GM21360 (cell line): ENCODE results near the gene KLHL22.
"Not testable (repeated sequence)": the region's sequence is repeated elsewhere in the genome, so short reads cannot be mapped to it uniquely, and the experiment has no call there.

Experiments
- ATAC-seq: cut with Tn5 transposase; IDR thresholded peaks from one replicate; pipeline ENCODE4 v1.9.1; 2021; ENCODE audit warnings: mild to moderate bottlenecking, moderate library complexity; ENCODE audit not compliant: unreplicated experiment

The KLHL22 gene

DNA sequence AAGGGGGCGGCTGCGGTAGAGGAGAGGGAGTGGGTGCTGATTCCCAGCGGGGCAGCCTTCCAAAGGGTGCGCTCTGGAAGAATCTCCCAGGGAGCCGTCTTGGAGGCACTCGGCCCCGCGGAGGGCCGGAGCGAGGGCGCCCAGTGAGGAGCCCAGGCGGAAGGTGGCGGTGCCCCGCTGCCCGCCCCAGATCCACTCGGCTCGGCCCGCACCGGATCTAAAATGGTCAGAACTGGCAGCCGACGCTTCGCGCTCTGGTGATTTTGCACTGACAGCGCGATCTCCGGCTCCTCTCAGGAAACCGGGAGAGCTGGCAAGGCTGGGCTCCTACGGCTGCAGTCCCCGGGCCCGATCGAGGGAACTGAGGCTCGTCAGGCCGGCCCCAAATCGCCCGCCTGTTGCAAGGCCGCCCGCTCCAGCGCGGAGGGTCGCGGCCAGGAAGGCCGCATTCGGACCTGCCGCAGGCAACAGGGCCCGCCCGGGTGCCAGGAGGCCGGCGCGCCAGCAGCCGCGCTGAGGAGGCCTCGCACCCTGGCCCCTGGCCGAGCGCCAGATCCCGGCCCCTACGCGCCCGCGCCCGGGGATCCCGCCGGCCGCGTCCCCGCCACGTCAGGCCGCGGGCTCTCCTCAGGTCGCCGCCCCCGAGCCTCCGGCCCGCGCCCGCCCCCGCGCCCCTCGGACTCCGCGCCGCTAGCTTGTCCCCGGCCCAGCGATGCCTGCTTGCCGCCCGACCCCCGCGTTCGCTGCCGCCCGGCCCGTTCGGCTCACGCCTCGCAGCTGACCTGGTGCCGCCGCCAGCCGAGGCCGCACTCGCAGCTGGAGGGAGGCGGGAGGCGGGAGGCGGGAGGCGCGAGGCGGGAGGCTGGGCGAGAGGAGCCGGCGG is at the start of gene KLHL22:
Gene KLHL22 (minus strand): TSS at position 818 of the 883 bp plus-strand sequence. CDS start 6,584 bp downstream, outside the sequence.
- no peak for ATAC-seq

- ATAC-seq: not testable (repeated sequence)
These were observed 49.7 kb upstream of the KLHL22 start for GRCh38 chr22:20545318-20545634.

GRCh38 chr22:20542736-20543135 is 47.1 kb upstream of the KLHL22 start:
- ATAC-seq: no peak

- ATAC-seq: no peak
These were observed 46.5 kb upstream of the KLHL22 start for GRCh38 chr22:20542055-20542454.

DNA sequence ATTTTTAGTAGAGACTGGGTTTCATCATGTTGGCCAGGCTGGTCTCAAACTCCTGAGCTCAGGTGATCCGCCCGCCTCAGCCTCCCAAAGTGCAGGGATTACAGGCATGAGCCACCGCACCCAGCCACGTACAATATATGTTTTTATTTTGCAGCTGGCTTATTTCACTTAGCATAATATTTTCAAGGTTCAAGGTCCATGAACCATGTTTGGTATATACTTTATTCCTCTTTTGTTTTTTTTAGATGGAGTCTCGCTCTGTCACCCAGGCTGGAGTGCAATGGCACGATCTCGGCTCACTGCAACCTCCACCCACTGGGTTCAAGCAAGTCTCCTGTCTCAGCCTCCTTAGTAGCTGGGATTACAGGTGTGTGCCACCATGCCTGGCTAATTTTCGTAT is 43.3 kb upstream of the KLHL22 start:
- not testable (repeated sequence) for ATAC-seq

DNA sequence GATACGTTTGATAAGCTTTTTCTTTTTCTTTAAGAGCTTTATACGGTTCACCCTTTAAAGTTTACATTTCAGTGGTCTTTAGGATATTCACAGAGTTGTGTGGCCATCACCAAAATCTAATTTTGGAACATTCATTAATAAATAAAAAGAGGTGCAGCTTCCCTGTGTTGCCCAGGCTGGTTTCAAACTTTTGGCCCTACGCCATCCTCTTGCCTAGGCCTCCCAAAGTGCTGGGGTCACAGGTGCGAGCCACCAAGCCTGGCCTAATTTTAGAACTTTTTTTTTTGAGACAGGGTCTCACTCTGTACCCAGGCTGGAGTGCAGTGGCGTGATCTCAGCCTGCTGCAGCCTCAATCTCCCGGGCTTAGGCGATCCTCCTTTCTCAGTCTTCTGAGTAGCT is 42.4 kb upstream of the KLHL22 start:
- no peak for ATAC-seq

DNA sequence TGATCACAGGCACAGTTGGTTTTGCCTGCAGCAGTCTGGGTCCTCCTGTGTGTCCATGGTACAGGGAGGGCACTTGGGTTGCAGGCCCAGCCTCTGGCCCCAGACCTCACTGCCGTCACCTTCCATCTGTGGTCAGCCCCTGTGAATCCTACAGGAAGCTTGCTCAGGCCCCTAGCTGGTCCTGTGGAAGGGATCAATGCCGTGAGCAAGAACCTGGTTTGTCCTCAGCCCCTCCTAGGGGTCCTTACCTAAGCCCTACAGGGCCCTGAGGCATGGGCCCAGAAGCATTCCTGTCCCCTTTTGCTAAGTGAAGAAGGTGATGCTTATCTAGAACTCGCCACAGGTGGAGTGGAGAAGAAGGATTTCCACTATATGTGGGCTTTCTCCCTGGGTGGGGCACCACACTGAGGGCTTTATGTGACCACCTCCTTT is 41.7 kb upstream of the KLHL22 start:
- ATAC-seq: no peak

DNA sequence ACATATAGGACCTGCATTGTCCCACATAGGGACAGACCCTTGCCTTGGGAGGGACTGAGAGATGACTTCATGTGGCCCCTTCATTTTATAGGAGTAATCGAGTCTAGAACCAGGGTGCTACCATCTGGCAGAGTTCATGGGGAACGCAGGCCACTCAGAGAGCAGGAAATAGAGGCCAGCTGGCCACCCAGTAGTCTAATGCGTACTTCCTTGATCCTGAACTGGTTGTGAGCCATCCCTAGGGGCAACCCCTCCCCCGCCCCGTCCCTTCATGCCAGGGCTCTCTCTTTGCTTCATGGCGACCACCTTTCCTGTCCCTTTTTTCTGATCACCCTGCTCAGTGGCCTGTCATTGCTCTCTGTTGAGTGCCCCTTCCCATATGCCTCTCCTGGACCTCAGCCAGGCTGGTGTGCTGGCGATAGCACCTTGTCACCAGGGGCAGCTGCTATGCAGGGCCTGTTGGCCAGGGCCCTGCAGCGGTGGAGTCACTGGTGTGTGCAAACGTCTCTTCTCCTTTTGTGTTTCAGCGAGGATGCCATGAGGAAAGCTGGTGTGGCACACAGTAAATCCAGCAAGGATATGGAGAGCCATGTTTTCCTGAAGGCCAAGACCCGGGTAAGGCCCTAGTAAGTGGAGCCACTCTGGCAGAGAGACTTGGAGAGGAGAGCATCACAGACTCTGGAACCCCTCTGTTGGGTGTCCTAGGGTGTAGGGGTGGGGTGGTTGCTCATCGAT is 41.2 kb upstream of the KLHL22 start:
- ATAC-seq: no peak

DNA sequence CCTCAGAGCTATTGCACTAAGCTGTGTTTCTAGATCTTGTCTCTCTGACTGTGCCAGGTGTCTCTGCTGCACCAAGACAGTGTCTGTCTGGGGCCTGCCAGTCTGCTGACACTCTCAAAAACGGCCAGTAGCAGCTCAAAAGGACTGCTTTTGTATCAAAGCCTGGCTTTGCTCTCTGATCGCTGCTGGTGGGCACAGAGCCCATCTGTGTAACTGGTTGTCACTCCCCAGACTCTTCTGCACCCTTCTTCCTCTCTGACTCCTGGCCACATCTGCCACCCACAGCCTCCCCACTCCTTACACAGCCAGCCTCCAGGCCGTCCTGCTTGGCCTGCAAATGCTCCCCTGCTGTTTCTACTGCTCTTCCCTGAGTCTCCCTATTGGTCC is 38.3 kb upstream of the KLHL22 start:
- no peak for ATAC-seq

GRCh38 chr22:20533095-20533878 is 37.7 kb upstream of the KLHL22 start:
- ATAC-seq: no peak

- no peak for ATAC-seq
These were observed 36.8 kb upstream of the KLHL22 start for GRCh38 chr22:20532256-20532993.

GRCh38 chr22:20531404-20532201 is 36.0 kb upstream of the KLHL22 start:
- no peak for ATAC-seq

DNA sequence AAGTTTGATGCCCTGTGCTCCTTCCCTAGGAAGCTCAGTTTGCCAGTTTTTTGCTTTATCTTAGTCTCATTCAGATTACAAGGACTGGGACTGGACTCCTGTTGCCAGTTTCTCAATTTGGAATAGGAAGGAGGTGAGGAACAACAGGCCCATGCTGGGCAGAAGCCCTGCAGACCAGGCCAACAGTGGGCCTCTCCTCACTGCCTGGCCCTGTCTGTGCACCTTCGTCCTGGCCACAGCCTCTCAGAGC is 35.5 kb upstream of the KLHL22 start:
- no peak for ATAC-seq

- no peak for ATAC-seq
These were observed 35.0 kb upstream of the KLHL22 start for GRCh38 chr22:20530368-20531153.

GRCh38 chr22:20528405-20528978 is 32.9 kb upstream of the KLHL22 start:
- ATAC-seq: no peak

GRCh38 chr22:20526628-20527355 is 31.2 kb upstream of the KLHL22 start:
- no peak for ATAC-seq

- no peak for ATAC-seq
These were observed 30.7 kb upstream of the KLHL22 start for GRCh38 chr22:20526305-20526627.

DNA sequence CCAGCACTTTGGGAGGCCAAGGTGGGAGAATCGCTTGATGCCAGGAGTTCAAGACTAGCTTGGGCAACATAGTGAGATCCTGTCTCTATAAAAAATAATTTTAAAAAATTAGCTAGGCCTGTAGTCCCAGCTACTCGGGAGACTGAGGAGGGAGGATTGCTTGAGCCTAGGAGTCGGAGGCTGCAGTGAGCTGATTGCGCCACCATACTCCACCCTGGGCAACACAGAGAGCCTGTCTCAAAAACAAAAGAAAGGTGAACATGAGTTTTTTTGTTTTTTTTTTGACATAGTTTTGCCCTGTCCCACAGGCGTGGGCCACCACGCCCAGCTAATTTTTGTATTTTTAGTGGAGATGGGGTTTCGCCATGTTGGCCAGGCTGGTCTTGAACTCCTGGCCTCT is 29.5 kb upstream of the KLHL22 start:
- no peak for ATAC-seq
